ENCODE data around the gene LIN7A. TPM values are rescaled to one million over a fixed set of nuclear protein-coding genes. Genes with fewer than 3 reads are reported as not detected.

The LIN7A gene
- total RNA-seq, 1 donor, result 6.5 TPM

GRCh38 chr12:80958162-80958561 is 20.4 kb upstream of the LIN7A start:
- TF ChIP-seq CTCF (IDR thresholded peaks at IDR 0.05; ENCODE audit: extremely low read depth, low read depth, low read length), result no peak
- Histone ChIP-seq H3K9me3 (ENCODE audit: low read depth, low read length) (no peaks in the 10 kb centered on the region), H3K27me3 (ENCODE audit: insufficient read depth, low read length) (no peaks in the 10 kb centered on the region), H3K36me3 (ENCODE audit: insufficient read depth, low read length) (no peaks in the 10 kb centered on the region), H3K27ac (ENCODE audit: low read depth, low read length) (no peak overlapping the region), H3K4me2 (ENCODE audit: insufficient read depth, low read length) (no peak overlapping the region), H2AFZ (ENCODE audit: low read length) (no peak overlapping the region), H3K79me2 (ENCODE audit: insufficient read depth, low read length) (no peaks in the 10 kb centered on the region), H3K4me1 (ENCODE audit: insufficient read depth, low read length) (no peaks in the 10 kb centered on the region), H3K4me3 (ENCODE audit: insufficient read depth, low read length) (no peak overlapping the region), H4K20me1 (ENCODE audit: insufficient read depth, low read length) (no peaks in the 10 kb centered on the region)
- no peak for DNase-seq (ENCODE audit: insufficient read length, low spot score, missing footprints)

DNA sequence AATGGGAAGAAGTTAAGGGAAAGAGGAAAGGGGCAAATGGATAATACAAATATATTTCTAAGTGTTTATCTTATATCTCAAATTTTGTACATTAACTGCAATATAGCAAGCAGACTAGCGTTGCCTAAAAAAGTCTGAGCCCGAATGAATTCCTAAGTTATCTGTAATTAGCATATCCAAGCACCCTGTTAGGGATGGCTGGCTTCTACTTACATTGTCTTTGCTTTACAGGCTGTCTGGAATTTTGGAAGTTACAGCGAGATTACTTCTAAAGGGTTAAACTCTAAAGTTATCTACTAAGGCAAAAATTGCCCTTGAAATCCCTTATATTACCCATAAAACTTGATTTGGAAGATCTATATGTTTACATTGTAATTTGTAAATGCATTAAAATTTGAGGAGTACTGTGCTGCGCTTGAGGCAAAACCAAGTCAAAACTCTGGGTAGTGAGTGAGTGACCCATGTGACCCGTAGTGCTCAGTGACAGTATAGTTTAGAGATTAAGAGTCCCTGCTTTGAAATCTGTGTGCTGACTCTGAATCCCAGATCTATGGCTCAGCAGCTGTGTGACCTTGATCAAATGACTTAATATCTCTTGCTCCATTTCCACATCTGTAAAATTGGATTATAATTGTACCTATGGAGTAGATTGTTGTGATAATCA is 17.3 kb upstream of the LIN7A start:
- H3K79me2 ChIP-seq (ENCODE audit: insufficient read depth, low read length), result no peaks in the 10 kb centered on the region
- no peak for TF ChIP-seq CTCF (IDR thresholded peaks at IDR 0.05; ENCODE audit: extremely low read depth, low read depth, low read length)
- no peak overlapping the region for H2AFZ ChIP-seq (ENCODE audit: low read length)
- H3K4me3 ChIP-seq (ENCODE audit: insufficient read depth, low read length), result no peak overlapping the region
- H3K4me2 ChIP-seq (ENCODE audit: insufficient read depth, low read length), result peak overlapping the region; percentile 4
- no peak for DNase-seq (ENCODE audit: insufficient read length, low spot score, missing footprints)
- no peaks in the 10 kb centered on the region for H3K36me3 ChIP-seq (ENCODE audit: insufficient read depth, low read length)
- H3K27ac ChIP-seq (ENCODE audit: low read depth, low read length), result no peak overlapping the region
- no peaks in the 10 kb centered on the region for H4K20me1 ChIP-seq (ENCODE audit: insufficient read depth, low read length)
- no peaks in the 10 kb centered on the region for H3K27me3 ChIP-seq (ENCODE audit: insufficient read depth, low read length)
- H3K4me1 ChIP-seq (ENCODE audit: insufficient read depth, low read length), result no peaks in the 10 kb centered on the region
- no peaks in the 10 kb centered on the region for H3K9me3 ChIP-seq (ENCODE audit: low read depth, low read length)

DNA sequence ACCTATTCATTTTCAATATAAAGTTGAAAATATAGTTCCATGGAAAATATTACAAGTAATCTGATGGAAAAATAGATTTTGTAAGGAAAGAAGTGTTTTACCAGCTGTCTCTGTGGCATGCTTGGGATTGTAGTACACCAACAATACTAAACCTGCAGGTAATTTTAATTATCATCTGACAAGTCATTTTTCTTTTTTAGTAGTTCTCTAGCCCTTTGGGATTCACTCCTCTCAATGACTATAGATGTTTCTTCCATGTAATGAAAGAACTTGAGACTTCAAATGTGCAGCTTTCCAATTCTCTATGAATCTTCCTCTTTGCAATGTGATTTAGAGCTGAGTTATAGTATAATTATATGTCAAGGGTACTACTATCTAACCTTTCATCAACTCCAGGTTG is 14.7 kb upstream of the LIN7A start:
- no peak for TF ChIP-seq CTCF (IDR thresholded peaks at IDR 0.05; ENCODE audit: extremely low read depth, low read depth, low read length)
- Histone ChIP-seq H3K4me3 (ENCODE audit: insufficient read depth, low read length) (no peak overlapping the region), H3K27ac (ENCODE audit: low read depth, low read length) (no peak overlapping the region), H3K4me1 (ENCODE audit: insufficient read depth, low read length) (no peaks in the 10 kb centered on the region), H3K4me2 (ENCODE audit: insufficient read depth, low read length) (no peak overlapping the region), H3K36me3 (ENCODE audit: insufficient read depth, low read length) (no peaks in the 10 kb centered on the region), H4K20me1 (ENCODE audit: insufficient read depth, low read length) (no peaks in the 10 kb centered on the region), H3K27me3 (ENCODE audit: insufficient read depth, low read length) (no peaks in the 10 kb centered on the region), H3K79me2 (ENCODE audit: insufficient read depth, low read length) (no peaks in the 10 kb centered on the region), H3K9me3 (ENCODE audit: low read depth, low read length) (no peaks in the 10 kb centered on the region), H2AFZ (ENCODE audit: low read length) (no peak overlapping the region)
- DNase-seq (ENCODE audit: insufficient read length, low spot score, missing footprints), result no peak

DNA sequence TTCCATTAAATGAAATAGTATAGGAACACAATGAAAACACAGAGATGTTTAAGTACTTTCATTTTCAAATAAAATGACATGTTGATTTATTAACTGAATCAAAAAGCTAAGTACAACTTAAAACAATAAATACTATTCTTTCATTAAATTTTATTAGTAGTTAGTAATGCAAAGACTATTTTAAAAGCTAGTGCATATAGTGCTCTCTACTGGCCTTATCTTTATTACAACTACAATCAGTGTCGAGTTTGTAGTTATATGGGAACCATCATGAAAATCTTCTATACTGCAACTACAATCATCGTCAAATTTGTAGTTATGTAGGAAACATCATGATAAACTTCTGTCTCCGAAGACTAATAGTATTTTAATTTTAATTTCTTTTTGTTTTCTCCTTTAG is 8.9 kb upstream of the LIN7A start:
- Histone ChIP-seq H3K27me3 (ENCODE audit: insufficient read depth, low read length) (no peaks in the 10 kb centered on the region), H3K36me3 (ENCODE audit: insufficient read depth, low read length) (no peaks in the 10 kb centered on the region), H3K79me2 (ENCODE audit: insufficient read depth, low read length) (no peaks in the 10 kb centered on the region), H3K4me2 (ENCODE audit: insufficient read depth, low read length) (no peak overlapping the region), H4K20me1 (ENCODE audit: insufficient read depth, low read length) (no peaks in the 10 kb centered on the region), H3K4me3 (ENCODE audit: insufficient read depth, low read length) (no peak overlapping the region), H2AFZ (ENCODE audit: low read length) (no peak overlapping the region), H3K9me3 (ENCODE audit: low read depth, low read length) (no peaks in the 10 kb centered on the region), H3K4me1 (ENCODE audit: insufficient read depth, low read length) (no peaks in the 10 kb centered on the region), H3K27ac (ENCODE audit: low read depth, low read length) (no peak overlapping the region)
- peak; percentile 52 for TF ChIP-seq CTCF (IDR thresholded peaks at IDR 0.05; ENCODE audit: extremely low read depth, low read depth, low read length)
- peak; percentile 72 for DNase-seq (ENCODE audit: insufficient read length, low spot score, missing footprints)
